Fibroblast of lung (primary cell): Measurements from ENCODE around the gene CHCHD5.

ENCODE experiments used
- EZH2 ChIP-seq: IDR thresholded peaks from 2 replicates; pipeline ENCODE4 v1.5.1; 2012; ENCODE audit warnings: low read length, control low read depth, mild to moderate bottlenecking; ENCODE audit errors: missing control alignments
- TF ChIP-seq, protein P1 (sequence below), 2 donors: IDR thresholded peaks in 1 of 2; conservative IDR thresholded peaks in 1 of 2; 1 replicate in 1 of 2; 2 replicates in 1 of 2; pipeline ENCODE4 v1.5.1; 2011 to 2012; ENCODE audit warnings: low read length in 2 of 2, control low read depth in 1 of 2, inconsistent platforms in 1 of 2, low read depth in 1 of 2, mild to moderate bottlenecking in 1 of 2

DNA sequence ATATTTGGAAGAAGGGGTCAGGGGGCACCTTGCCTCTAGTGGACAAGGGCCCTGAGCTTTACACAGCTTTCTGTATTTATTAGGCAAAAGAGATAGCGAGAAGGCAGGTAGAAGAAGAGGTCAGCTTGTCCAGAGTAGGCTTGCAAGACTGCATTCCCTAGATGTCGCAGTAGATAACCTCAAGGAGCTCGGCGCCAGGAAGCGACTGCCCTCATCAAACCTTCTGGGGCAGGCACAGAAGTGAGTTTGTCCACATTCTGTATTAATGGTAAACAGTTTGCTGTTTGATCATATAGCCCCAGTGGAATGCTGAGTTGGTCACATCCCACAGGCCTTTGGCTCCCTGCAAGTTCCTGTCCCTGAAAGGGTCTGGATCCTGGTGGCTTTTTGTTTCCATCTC lies 7.0 kb downstream of the CHCHD5 start:
- TF ChIP-seq, protein P1, sequence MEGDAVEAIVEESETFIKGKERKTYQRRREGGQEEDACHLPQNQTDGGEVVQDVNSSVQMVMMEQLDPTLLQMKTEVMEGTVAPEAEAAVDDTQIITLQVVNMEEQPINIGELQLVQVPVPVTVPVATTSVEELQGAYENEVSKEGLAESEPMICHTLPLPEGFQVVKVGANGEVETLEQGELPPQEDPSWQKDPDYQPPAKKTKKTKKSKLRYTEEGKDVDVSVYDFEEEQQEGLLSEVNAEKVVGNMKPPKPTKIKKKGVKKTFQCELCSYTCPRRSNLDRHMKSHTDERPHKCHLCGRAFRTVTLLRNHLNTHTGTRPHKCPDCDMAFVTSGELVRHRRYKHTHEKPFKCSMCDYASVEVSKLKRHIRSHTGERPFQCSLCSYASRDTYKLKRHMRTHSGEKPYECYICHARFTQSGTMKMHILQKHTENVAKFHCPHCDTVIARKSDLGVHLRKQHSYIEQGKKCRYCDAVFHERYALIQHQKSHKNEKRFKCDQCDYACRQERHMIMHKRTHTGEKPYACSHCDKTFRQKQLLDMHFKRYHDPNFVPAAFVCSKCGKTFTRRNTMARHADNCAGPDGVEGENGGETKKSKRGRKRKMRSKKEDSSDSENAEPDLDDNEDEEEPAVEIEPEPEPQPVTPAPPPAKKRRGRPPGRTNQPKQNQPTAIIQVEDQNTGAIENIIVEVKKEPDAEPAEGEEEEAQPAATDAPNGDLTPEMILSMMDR (conservative IDR thresholded peaks at IDR 0.05 in 1 of 2, IDR thresholded peaks at IDR 0.05 in 1 of 2; ENCODE audit: low read depth in 1 of 2, low read length in 2 of 2) = no peak
- no peak for TF ChIP-seq EZH2
